ENCODE data around the gene SKAP1.

SKAP1 gene

DNA sequence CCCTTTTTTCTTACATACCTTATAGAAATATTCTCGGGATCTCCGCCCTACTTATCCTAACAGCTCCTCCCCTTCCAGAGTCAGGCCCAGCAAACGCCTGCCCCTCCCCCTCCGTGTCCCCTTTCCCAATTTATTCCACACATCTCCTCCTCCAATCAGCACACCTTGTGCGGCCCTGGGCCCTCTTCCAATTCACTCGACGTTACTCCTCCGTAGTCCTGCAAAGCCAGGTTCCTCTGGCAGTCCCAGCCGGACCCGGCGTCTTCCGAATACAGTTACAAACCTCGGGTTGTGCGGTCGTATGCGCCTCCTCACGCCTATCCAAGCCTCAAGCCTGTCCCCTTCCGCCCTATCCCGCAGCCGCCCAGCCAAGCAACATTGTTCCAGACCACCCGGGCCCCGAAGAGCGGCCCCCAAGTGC is 329.4 kb downstream of the SKAP1 start:
- no peak for DNase-seq

DNA sequence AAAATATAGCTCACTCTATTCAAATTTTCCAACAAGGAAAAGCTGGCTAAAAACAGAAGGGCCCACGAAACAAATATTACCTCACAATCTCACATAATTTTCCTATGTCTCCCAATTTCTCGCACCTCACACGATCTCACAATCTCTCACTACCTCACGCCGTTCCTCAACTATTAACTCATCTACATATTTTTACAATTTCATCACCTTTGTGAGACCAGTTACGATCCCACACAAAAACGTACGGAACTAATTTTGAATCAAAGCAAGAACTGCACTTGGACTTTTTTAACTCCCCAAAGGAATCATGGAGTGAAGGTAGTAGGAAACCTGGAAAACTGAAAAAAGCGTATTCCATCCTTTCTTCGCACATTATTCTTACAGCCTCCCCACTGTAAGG is 329.9 kb downstream of the SKAP1 start:
- DNase-seq, result no peak

DNA sequence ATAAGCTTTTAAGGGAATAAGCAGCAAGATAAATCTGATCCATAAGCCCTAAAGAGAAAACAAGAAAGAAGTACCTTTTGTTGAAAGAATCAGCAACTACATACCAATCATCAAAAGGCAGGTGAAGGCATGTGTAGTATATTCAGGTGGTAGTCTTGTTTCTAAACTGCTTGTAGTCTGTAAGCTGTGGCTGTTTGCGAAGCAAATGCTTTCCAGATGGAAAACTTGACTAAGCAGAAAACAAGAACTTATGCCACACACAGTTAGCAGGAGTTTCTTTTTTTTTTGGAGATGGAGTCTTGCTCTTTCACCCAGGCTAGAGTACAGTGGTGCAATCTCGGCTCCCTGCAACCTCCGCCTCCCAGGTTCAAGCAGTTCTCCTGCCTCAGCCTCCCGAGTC is 334.4 kb downstream of the SKAP1 start:
- no peak for DNase-seq

DNA sequence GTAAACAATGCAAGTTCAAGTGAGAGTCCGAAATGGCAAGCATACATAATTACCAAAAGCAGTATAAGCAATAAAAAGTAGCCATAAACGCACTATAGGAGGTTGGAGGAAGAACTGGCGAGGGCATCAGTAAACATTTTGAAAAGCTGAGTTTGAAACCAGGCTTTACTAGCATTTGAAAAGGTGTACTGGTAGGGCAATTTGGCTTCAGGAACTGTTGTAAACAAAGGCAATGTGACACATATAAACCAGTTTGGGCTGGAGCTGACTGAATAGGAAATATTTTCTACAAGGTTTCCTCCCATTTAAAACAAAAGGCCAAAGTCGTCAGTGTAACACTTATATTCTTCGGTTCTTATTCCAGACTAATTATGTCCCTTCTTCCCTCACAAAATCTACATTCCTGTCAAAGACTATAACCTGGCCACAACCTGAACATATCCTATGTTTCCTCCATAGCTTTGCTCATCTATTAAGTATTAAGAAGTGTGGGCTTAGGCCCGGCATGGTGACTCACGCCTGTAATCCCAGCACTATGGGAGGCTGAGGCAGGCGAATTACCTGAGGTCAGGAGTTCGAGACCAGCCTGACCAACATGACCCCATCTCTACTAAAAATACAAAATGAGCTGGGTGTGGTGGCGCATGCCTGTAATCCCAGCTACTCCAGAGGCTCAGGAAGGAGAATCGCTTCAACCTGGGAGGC is 336.5 kb downstream of the SKAP1 start:
- no peak for DNase-seq

DNA sequence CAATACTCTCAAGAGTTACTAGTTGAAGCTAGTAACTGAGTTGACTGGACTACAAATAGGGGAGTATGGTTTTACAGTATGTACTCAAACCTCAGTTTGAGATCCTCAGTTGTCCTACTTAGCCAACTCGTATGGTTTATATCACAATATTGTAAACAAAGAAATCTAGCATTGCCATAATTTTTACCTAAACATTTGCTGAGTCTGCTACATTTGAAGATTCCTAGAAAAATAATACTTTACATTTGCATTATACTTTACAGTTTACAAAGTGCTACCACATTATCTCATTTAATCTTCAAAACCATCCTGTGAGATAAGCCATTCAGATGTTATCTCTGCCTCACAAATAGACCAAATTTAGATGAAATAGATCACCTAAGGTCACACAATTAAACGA is 345.1 kb downstream of the SKAP1 start:
- no peak for DNase-seq

Measured in activated CD4-positive, alpha-beta T cell treated with anti-CD3 and anti-CD28 coated beads, Interleukin-2, amount 50 U/mL, for 4 hours (primary cell).